Right lobe of liver (tissue), 4 donors: Measurements from ENCODE around the gene SCGB3A1.

Experiments used
- CTCF ChIP-seq, 4 donors: fragments of 200-600 bp in 3 of 4; fragments of 450-650 bp in 1 of 4; IDR thresholded peaks; one replicate each; pipeline versions ENCODE4 v1.5.1 to v1.8.0; 2016 to 2022; ENCODE audit warnings: antibody characterized with exemption in 4 of 4, mild to moderate bottlenecking in 2 of 4
- POLR2A ChIP-seq: fragments of 450-650 bp; IDR thresholded peaks from one replicate; pipeline ENCODE4 v1.6.1; 2017; ENCODE audit warnings: antibody characterized with exemption, mild to moderate bottlenecking
- donor health status: DM: no; HTN: no; CAD: no.
- donor health status: DM: no; HTN: no; CAD: no.
- donor health status: DM: no; HTN: yes; CAD: no.

GRCh38 chr5:180633283-180634177 lies 42.2 kb upstream of the SCGB3A1 start:
- TF ChIP-seq CTCF (IDR thresholded peaks at IDR 0.05) (no peak), POLR2A (no peak)
